HG02938 (cell line): ENCODE results near the gene MRPS22.

Experiments
- ATAC-seq: cut with Tn5 transposase; IDR thresholded peaks from one replicate; pipeline ENCODE4 v1.9.1; 2021; ENCODE audit warnings: mild to moderate bottlenecking, moderate library complexity; ENCODE audit not compliant: unreplicated experiment

MRPS22 gene

DNA sequence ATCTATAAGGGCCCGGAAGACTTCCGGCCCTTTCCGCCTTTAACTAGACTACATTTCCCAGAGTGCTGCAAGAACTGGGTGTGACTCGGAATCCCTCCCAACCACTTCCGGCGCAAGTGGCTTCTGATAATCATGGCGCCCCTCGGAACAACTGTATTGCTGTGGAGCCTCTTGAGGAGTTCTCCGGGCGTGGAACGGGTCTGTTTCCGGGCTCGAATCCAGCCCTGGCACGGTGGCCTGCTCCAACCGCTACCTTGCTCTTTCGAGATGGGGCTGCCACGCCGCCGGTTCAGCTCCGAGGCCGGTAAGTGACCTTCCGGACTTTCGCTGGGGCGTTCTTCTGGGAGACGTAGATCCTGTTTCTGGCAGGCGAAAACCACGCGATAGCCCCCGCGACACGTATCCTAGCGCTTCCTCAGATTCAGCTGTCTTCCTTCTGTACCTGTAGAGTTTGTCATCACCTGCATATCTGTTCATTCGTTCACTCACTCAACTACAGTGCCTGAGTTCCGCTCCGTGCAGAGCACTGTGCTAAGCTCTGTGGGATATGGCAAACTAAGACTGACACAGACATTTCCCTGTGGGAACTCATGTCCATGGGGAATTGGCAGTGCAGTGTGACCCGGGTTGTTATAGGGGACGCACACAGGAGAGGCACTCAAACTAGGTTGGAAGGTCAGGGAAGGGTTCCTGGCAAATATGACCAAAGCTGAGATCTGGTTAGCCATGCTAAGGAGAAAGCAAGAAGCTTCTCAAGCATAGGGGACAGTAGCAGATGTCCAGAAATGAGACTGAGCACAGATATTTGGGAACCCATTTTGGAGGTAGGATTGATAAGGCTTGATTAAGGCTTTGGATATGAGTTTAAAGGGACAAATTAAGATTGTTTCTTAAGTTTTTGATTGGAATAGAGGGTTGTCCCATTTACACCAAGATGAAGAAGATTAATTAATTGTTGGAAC is at the start of gene MRPS22:
Gene MRPS22, plus strand, starts transcription at position 126 of the 962 bp plus-strand sequence. Its CDS starts 7 bp downstream, at position 133.
- peak; percentile 99 for ATAC-seq

GRCh38 chr3:139295040-139295439 is 48.8 kb upstream of the MRPS22 start:
- ATAC-seq = no peak

DNA sequence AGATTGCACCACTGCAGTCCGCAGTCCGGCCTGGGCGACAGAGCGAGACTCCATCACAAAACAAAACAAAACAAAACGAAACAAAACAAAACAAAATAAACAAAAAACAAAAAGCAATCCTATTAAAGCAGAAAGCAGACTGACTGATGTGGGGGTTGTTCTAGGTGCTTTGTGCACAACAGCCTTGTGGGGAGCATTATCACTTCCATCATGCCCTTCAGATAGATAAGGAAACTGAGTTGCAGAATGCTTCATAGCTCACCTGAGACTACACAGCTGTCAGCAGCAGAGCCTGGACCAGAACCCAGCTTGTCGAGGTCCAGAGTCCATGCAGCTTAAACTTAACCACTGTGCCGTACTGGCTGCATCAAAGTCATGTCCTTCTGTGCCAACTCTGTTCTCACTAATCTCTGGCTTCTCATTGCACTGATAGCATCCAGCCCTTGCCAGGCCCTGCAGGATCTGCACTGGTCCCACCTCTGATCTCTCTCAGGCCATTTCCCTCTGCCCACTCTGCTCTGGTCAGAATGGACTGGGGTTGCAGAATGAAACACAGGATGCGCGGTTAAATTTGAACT is 47.6 kb upstream of the MRPS22 start:
- no peak for ATAC-seq

GRCh38 chr3:139297588-139298311 is 46.1 kb upstream of the MRPS22 start:
- no peak for ATAC-seq

DNA sequence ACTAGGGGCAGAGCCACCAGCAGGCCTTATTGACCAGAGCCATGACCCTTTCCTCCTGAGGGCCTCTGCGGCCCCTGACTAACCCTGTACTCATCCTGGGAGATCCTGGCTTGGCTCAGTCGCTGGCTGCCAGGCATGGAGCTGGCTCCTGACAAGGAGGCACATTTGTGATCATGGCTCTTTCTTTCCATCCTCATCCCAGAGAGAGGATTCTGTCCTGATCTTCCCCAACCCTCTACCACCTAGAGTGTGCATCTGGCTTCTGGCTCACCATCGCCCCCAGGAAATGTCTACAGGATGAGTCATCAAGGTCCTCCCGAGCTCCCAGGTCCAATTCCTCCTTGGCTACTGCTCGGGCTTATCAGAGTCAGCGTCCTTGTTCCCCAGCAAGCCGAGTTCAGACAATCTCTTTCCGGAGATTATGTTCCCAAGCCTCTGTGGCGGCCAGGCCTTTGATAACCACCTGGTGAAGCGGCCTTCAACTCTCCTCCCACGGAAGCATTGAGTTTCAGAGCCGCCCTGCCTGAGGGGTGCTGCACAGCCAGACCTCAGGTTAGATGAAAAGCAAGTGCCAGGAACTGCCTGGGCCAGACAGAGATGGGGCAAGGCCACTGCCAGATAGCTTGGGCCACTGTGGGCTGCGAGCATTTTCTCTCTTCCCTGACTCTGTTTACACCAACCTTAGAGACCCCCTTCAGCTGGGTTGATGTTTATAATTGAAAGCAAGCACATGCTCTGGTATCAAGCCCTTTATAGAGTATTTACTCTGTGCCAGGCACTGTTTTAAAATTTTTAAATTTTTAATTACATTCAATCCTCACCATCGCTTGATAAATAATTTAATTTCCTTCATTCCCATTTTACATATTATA is 44.3 kb upstream of the MRPS22 start:
- ATAC-seq = no peak

DNA sequence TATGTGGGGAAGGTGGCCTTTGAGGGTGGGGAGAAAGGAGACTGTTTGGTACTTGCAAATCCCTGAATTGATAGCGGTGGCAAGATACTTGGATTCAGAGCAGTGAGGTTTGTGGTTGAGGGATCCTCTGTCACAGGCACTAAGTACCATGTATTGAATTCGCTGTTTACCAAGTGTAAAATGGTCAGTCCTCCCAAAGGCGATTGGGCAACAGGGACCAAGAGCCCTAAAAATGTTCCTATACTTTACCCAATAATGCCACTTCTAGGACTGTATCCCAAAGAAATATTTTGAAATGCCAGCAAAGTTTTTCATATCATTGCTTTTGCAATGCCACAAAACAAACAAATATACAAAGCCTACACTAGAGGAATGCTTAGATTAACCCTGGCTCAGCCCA is 43.4 kb upstream of the MRPS22 start:
- ATAC-seq = no peak

GRCh38 chr3:139301183-139301582 is 42.6 kb upstream of the MRPS22 start:
- no peak for ATAC-seq

- ATAC-seq = no peak
These were observed 42.2 kb upstream of the MRPS22 start for GRCh38 chr3:139301654-139302053.

DNA sequence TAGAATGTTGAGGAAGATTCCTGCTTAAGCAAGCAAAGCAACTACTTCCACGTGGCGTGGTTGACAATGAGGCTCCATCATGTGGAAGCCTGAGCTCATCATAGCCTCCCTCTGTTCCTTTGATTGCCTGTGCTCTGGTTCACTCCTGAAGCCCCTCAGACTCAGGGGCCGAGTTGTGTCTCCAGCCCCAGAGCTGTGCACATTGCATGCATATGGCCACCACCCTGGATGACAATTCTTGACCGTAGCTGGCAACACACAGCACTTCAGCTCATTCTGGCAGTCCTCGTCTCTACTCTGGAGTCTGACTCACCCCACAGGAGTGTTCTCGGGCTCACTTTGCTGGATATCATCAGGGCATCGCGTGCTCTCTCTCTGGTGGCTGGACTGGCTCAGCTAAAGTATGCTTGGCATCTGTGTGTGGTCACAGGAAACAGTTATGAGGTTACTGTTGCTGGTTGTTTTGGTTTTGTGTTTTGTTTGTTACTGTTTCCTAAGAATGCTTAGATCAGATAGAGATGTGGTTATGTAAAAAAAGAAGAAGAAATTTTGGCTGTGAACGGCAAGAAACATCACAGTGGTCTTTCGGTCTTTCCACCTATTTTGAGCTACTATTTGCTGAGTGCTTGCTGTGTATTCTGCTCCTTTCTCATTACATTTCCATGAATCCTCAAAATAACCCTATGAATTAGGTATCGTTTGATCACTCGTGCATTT is 41.6 kb upstream of the MRPS22 start:
- no peak for ATAC-seq

GRCh38 chr3:139302801-139303113 is 41.1 kb upstream of the MRPS22 start:
- ATAC-seq = no peak

- no peak for ATAC-seq
These were observed 40.6 kb upstream of the MRPS22 start for GRCh38 chr3:139303216-139303615.

GRCh38 chr3:139304383-139304782 is 39.4 kb upstream of the MRPS22 start:
- ATAC-seq = no peak

DNA sequence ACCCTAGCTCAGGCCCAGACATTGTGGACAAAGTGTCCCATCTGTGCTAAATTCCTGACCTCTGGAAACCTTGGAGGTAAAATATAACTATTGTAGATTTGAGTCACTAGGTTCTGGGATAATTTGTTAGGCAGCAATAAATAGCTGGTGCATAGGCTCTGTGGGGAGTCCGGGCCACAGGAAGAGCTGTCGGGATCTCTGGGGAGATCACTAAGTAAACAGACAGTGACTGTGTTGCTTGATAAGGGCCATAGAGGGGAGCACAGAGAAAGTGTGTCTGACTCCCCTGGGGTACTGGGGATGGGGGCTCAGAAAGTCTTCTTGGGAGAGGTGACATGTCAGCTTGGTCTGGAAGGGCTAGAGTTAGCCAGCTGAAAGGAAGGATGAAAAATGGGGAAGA is 37.7 kb upstream of the MRPS22 start:
- no peak for ATAC-seq

GRCh38 chr3:139307072-139307491 is 36.7 kb upstream of the MRPS22 start:
- ATAC-seq = no peak

DNA sequence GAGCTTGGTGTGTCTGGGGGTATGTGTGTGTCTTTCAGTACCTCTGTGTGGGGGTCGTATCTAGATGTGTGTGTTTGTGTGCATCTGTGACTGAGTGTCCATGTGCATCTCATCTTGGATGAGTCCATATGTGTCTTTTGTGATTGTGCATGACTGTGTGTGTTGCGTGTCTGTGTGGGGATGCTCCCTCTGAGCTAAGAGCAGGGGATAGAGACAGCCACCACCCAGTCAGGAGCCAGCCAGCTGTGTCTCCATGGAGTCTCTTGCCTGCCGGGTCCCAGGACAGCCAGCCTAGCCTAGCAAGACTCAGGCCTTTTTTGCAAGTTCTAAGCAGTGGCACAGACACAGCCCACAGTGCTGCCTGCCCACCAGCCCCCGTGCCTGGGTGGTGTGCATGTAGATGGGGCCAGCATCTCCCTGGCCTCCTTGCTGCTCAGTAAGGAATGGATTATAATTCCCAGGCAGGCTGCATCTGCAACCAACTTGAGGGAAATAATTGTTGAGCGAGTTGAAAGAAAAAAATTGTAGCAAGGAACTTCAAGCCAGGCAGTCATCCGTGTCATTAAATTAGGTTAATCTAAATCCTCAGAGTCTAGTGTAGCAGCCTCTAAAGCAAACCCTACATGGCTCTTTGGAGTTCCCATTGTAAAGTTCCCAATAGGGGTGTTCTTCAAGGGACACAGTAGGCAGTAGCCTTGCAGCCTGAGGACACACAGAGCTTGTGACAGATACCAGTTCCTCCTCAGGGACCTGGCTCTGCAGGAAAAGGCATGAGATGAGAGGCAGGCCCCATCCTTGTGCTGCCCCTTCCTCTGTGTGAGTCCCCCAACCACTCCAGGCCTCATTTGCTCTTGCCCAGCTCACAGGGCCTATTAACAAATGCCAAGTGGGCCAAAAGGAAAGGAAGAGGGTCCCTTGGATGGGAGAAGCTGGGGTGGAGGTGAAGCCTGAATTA is 35.9 kb upstream of the MRPS22 start:
- ATAC-seq = no peak

DNA sequence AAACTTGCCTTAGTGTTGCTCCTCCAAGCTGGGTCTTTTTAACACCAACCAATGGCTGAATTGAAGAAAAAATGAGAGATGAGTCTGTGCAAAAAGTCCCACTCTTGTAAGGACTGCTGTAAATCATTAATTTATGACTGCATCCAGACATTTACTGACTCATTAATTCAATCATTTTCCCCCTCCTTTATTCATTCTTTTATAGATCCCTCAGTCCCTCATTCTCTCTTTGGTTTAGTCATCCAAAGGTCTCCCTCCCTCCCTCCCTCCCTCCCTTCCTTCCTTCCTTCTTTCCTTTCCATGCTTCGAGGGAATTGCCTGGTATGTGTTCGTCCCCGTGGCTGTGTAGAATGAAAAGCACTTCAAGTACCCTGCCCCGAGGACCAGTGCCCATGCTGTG is 35.3 kb upstream of the MRPS22 start:
- no peak for ATAC-seq

DNA sequence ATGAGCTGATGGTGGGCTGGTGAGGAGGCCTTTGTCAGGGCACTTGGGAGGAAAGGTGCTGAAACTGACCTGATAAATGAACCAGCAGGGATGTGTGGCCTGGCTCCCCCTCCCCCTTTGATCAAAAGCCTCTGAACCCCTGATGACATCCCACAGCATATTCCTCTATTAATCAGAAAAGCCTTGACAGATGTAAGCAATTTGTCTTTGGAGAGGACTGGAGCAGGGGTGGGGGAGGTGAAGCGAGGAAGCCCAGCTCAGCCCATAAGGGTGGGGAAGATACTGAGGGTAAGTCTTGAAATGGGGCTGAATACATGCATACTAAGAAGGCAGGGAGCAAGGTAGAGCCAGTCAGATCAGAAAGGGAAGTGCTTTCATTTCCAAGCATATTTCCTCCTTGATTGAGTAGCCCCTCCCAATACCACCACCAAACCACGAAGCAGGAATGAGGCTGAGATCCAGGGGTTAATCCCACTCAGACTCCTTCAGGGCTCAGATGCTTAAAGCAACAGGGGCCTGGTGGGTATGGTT is 34.7 kb upstream of the MRPS22 start:
- ATAC-seq = no peak

DNA sequence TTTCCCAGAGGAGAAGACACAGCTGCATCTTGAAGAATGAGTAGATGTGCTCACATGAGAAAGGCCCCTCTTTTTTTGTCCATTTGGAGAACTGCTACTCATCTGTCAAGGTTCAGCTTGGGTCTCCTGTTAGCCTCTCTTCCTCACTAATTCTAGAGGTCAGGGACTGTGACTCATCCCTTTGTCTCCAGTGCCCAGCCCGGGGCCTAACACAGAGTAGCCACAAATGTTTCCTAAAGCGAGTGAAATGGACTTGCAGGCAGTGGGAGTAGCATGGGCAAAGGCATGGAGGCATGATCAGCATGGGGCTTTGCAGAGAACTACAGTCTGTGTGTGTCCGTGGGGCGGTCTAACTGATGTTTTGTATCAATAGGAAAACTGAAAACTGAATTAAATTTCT is 33.9 kb upstream of the MRPS22 start:
- ATAC-seq = no peak

- no peak for ATAC-seq
These were observed 33.3 kb upstream of the MRPS22 start for GRCh38 chr3:139310474-139310933.
